Activated CD4-positive, alpha-beta T cell treated with anti-CD3 and anti-CD28 coated beads, Interleukin-2, amount 50 U/mL, for 24 hours (primary cell): Measurements from ENCODE around the gene BEND3.
"Not testable (repeated sequence)": the region's sequence is repeated elsewhere in the genome, so short reads cannot be mapped to it uniquely, and the experiment has no call there.

Experiments
- DNase-seq, 2 donors: peaks; one replicate each; pipeline ENCODE4 v3.0.0-alpha.2; 2020; ENCODE audit warnings: low read depth in 1 of 2, low spot score in 1 of 2

The BEND3 gene

GRCh38 chr6:107114926-107115694, at the start of gene BEND3:
Gene BEND3 (minus strand): TSS chr6:107115515. CDS start chr6:107099285, 16,230 bp downstream.
- peak in 1 of 2 donors; percentile 21 for DNase-seq

- not testable (repeated sequence) for DNase-seq
Measured at GRCh38 chr6:107164299-107164698, 49.0 kb upstream of the BEND3 start.

- DNase-seq: no peak
Measured at GRCh38 chr6:107161521-107161920, 46.2 kb upstream of the BEND3 start.

GRCh38 chr6:107156617-107157016, 41.3 kb upstream of the BEND3 start:
- DNase-seq: no peak

GRCh38 chr6:107154801-107155160, 39.5 kb upstream of the BEND3 start:
- no peak for DNase-seq

GRCh38 chr6:107154131-107154800, 39.0 kb upstream of the BEND3 start:
- DNase-seq: no peak

GRCh38 chr6:107152638-107153430, 37.5 kb upstream of the BEND3 start:
- no peak for DNase-seq

- DNase-seq: no peak
Measured at GRCh38 chr6:107144666-107145065, 29.4 kb upstream of the BEND3 start.

GRCh38 chr6:107144014-107144413, 28.7 kb upstream of the BEND3 start:
- no peak for DNase-seq

- no peak for DNase-seq
Measured at GRCh38 chr6:107140581-107140980, 25.3 kb upstream of the BEND3 start.

- not testable (repeated sequence) for DNase-seq
Measured at GRCh38 chr6:107136324-107136723, 21.0 kb upstream of the BEND3 start.

- DNase-seq: not testable (repeated sequence)
Measured at GRCh38 chr6:107135048-107135680, 19.8 kb upstream of the BEND3 start.

GRCh38 chr6:107132330-107132954, 17.1 kb upstream of the BEND3 start:
- no peak for DNase-seq

- DNase-seq: no peak
Measured at GRCh38 chr6:107129370-107129925, 14.1 kb upstream of the BEND3 start.

- DNase-seq: no peak
Measured at GRCh38 chr6:107128577-107128976, 13.3 kb upstream of the BEND3 start.

- no peak for DNase-seq
Measured at GRCh38 chr6:107128175-107128574, 12.9 kb upstream of the BEND3 start.

- no peak for DNase-seq
Measured at GRCh38 chr6:107125771-107126170, 10.5 kb upstream of the BEND3 start.

GRCh38 chr6:107124934-107125348, 9.6 kb upstream of the BEND3 start:
- DNase-seq: no peak

- DNase-seq: no peak
Measured at GRCh38 chr6:107123501-107123900, 8.2 kb upstream of the BEND3 start.

GRCh38 chr6:107122748-107123147, 7.4 kb upstream of the BEND3 start:
- DNase-seq: no peak
